IPS-18a (cell line): ENCODE measurements around the gene LTB.

Source experiments
- H3K27ac ChIP-seq: one replicate; pipeline ENCODE4 v1.5.1; 2013; ENCODE audit warnings: low read length
- H3K27me3 ChIP-seq: one replicate; pipeline ENCODE4 v1.6.1; 2013; ENCODE audit warnings: mild to moderate bottlenecking, low read length; ENCODE audit not compliant: control insufficient read depth, insufficient read depth
- H3K36me3 ChIP-seq: one replicate; pipeline ENCODE4 v1.6.1; 2013; ENCODE audit warnings: low read depth, low read length; ENCODE audit not compliant: control insufficient read depth
- H3K4me1 ChIP-seq: one replicate; pipeline ENCODE4 v1.6.1; 2013; ENCODE audit warnings: low read depth, low read length; ENCODE audit not compliant: control insufficient read depth
- H3K4me3 ChIP-seq: one replicate; pipeline ENCODE4 v1.5.1; 2013; ENCODE audit warnings: low read length
- H3K9ac ChIP-seq: one replicate; pipeline ENCODE4 v1.6.1; 2013; ENCODE audit warnings: mild to moderate bottlenecking, low read length, moderate library complexity
- H3K9me3 ChIP-seq: one replicate; pipeline ENCODE4 v1.6.1; 2013; ENCODE audit warnings: low read depth, low read length; ENCODE audit not compliant: control insufficient read depth

The LTB gene

GRCh38 chr6:31572041-31572911 lies 9.9 kb downstream of the LTB start, which contains the start of gene LTA:
TSS of gene LTA (plus strand) at chr6:31572289. CDS start at chr6:31572743, 454 bp downstream.
- peaks cover 6% of the 10 kb centered on the region for H3K27me3 ChIP-seq
- H3K27ac ChIP-seq: no peak within 1 kb of the TSS
- H3K36me3 ChIP-seq: no peaks in the 10 kb centered on the region
- H3K4me3 ChIP-seq: no peak within 1 kb of the TSS
- no peaks in the 10 kb centered on the region for H3K9me3 ChIP-seq
- H3K4me1 ChIP-seq: no peaks in the 10 kb centered on the region
- no peak within 1 kb of the TSS for H3K9ac ChIP-seq

- Histone ChIP-seq H3K27me3 (no peaks in the 10 kb centered on the region), H3K4me1 (no peaks in the 10 kb centered on the region), H3K4me3 (no peak overlapping the region), H3K9me3 (no peaks in the 10 kb centered on the region), H3K27ac (no peak overlapping the region), H3K9ac (no peak overlapping the region), H3K36me3 (no peaks in the 10 kb centered on the region)
Observed at GRCh38 chr6:31569861-31570536, 12.2 kb downstream of the LTB start.

- H3K27ac ChIP-seq: no peak overlapping the region
- H3K9me3 ChIP-seq: no peaks in the 10 kb centered on the region
- no peak overlapping the region for H3K9ac ChIP-seq
- no peaks in the 10 kb centered on the region for H3K27me3 ChIP-seq
- H3K4me3 ChIP-seq: no peak overlapping the region
- no peaks in the 10 kb centered on the region for H3K36me3 ChIP-seq
- H3K4me1 ChIP-seq: no peaks in the 10 kb centered on the region
Observed at GRCh38 chr6:31568537-31568961, 13.7 kb downstream of the LTB start.

- no peaks in the 10 kb centered on the region for H3K36me3 ChIP-seq
- H3K27ac ChIP-seq: no peak overlapping the region
- no peaks in the 10 kb centered on the region for H3K9me3 ChIP-seq
- no peak overlapping the region for H3K9ac ChIP-seq
- no peaks in the 10 kb centered on the region for H3K4me1 ChIP-seq
- H3K27me3 ChIP-seq: no peaks in the 10 kb centered on the region
- H3K4me3 ChIP-seq: no peak overlapping the region
Observed at GRCh38 chr6:31567531-31568370, 14.5 kb downstream of the LTB start.

- H3K27me3 ChIP-seq: no peaks in the 10 kb centered on the region
- H3K4me3 ChIP-seq: no peak overlapping the region
- no peaks in the 10 kb centered on the region for H3K9me3 ChIP-seq
- no peak overlapping the region for H3K27ac ChIP-seq
- H3K4me1 ChIP-seq: no peaks in the 10 kb centered on the region
- H3K9ac ChIP-seq: no peak overlapping the region
- H3K36me3 ChIP-seq: peaks cover 4% of the 10 kb centered on the region
Observed at GRCh38 chr6:31560697-31561058, 21.5 kb downstream of the LTB start.

GRCh38 chr6:31559958-31560696 lies 22.1 kb downstream of the LTB start:
- Histone ChIP-seq H3K4me3 (no peak overlapping the region), H3K36me3 (peaks cover 4% of the 10 kb centered on the region), H3K9me3 (no peaks in the 10 kb centered on the region), H3K4me1 (no peaks in the 10 kb centered on the region), H3K27ac (no peak overlapping the region), H3K27me3 (no peaks in the 10 kb centered on the region), H3K9ac (no peak overlapping the region)

GRCh38 chr6:31559606-31559957 lies 22.6 kb downstream of the LTB start:
- Histone ChIP-seq H3K27ac (no peak overlapping the region), H3K9me3 (no peaks in the 10 kb centered on the region), H3K27me3 (no peaks in the 10 kb centered on the region), H3K4me3 (no peak overlapping the region), H3K4me1 (no peaks in the 10 kb centered on the region), H3K36me3 (peaks cover 6% of the 10 kb centered on the region), H3K9ac (no peak overlapping the region)

GRCh38 chr6:31558631-31559500 lies 23.4 kb downstream of the LTB start:
- Histone ChIP-seq H3K27me3 (no peaks in the 10 kb centered on the region), H3K27ac (no peak overlapping the region), H3K9ac (no peak overlapping the region)

GRCh38 chr6:31558318-31558625 lies 24.0 kb downstream of the LTB start:
- no peak overlapping the region for H3K4me3 ChIP-seq
- H3K4me1 ChIP-seq: no peaks in the 10 kb centered on the region
- no peak overlapping the region for H3K9ac ChIP-seq
- no peak overlapping the region for H3K27ac ChIP-seq
- H3K27me3 ChIP-seq: no peaks in the 10 kb centered on the region
- peaks cover 7% of the 10 kb centered on the region for H3K36me3 ChIP-seq
- H3K9me3 ChIP-seq: no peaks in the 10 kb centered on the region

More at GRCh38 chr6:31558631-31559500, 23.4 kb downstream of the LTB start:
- H3K36me3 ChIP-seq: peaks cover 7% of the 10 kb centered on the region
- no peaks in the 10 kb centered on the region for H3K4me1 ChIP-seq
- H3K4me3 ChIP-seq: no peak overlapping the region
- H3K9me3 ChIP-seq: no peaks in the 10 kb centered on the region

- Histone ChIP-seq H3K9me3 (no peaks in the 10 kb centered on the region), H3K36me3 (peaks cover 7% of the 10 kb centered on the region), H3K4me3 (no peak overlapping the region), H3K27me3 (no peaks in the 10 kb centered on the region), H3K4me1 (no peaks in the 10 kb centered on the region), H3K27ac (no peak overlapping the region), H3K9ac (no peak overlapping the region)
Observed at GRCh38 chr6:31557443-31558317, 24.5 kb downstream of the LTB start.
